Activated T-cell treated with anti-CD3 and anti-CD28 coated beads for 24 hours (primary cell): ENCODE data around the gene APOBEC4.

ENCODE experiments used
- DNase-seq: peaks from one replicate; pipeline ENCODE4 v3.0.0-alpha.2; 2020; ENCODE audit warnings: low read depth

Gene APOBEC4

DNA sequence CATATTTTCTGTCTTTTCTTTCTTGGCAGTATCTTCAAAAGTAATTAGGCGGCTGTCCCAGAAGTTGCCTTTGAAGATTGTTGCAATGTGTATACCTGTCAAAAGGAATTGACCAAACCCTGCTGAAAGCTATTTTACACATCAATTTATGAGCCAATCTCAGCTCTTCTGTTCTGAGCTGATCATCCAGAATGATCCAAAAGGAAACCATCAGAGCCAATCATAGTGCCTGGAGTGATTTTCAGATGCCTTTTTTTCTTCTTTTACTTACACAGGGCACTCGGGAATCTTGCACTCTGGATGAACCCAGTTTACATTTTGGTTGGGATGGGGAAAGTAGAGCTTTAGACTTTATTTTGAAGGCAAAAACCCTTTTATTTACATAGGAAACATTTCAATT, 21.8 kb upstream of the APOBEC4 start:
- DNase-seq = no peak

DNA sequence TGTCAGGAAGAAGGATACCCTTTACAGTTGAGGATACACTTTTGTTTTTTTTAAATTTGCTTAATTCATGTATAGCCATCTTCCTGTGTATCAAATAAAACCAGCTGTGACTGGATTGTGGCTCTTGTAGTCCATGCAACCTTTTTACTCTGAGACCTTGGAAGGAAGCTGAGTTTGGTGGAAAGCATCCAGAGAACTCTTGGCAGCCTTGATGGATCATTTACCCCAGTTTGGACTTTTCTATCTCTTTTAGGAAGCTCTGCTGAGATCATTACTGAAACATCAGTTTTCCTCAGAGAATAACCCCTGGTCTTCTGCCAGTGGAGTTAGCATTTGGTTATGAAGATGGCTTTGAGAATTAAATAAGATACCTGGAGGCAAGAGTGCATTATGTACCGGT, 21.2 kb upstream of the APOBEC4 start:
- no peak for DNase-seq

DNA sequence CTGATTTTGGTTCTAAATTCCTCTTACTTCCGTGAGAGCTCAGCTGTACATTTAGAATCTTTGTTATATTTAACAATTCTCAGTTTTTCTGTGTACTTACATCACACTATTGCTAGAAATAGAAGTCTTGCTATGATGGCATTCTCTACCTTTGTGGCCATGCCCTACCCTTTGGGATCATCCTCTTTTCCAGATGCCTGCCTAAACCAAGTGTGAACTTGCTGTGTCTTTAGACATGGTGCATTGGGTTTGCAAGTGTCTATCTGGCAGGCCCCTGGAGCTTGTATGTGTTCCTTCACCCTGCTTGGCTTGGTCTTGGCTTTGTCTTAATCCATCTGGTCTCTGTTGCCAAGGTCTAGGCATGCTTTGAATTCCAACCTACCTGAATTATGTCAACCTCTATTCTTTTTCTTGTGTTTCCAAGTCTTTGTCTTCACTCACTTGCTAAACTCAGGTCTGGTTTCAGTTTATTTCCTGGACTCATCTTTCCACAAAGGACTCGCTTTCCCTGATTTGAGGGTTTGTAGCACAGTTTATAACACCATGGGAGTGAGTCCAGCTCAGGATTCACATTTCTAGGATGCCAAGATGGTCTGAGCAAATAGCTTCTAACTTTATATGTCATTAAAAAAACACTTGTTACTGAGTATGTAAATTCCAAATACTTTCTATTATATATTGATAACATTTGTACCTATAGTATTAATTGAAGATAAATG, 20.6 kb upstream of the APOBEC4 start:
- no peak for DNase-seq

DNA sequence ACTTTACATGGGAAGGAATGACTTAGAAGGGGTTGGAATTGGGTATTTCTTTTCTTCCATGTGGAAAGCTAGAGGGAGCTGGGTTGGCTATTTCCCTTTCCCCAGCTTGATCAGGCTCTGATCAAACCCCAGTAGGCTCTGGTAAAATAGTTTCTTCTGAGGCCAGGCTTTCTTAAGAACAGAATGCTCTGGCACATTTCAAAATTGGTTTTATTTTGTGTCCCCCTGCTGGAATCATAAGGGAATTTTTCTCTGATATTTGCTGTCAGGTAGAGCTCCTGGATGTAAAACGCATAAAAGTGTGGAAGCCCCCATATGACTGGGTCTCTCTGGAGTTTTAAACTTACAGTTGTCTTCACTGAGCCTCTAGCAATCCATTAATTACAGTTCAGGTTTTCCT, 17.1 kb upstream of the APOBEC4 start:
- no peak for DNase-seq

DNA sequence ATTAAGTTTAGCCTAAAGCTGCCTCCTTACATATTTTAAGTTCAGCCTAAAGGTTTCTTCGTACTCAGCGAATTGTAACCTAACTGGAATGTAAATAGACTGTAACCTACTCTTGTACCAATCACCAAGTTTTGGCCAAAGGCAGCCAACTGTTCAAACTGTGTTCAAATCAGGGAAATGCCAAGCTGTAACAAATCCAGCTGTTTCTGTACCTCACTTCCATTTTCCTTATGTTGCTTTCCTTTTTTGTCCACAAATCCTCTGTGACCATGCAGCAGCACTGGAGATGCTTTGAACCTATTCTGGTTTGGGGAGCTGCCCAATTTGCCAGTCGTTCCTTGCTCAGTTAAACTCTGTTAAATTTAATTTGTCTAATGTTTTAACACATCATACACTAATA, 3.2 kb upstream of the APOBEC4 start:
- no peak for DNase-seq

DNA sequence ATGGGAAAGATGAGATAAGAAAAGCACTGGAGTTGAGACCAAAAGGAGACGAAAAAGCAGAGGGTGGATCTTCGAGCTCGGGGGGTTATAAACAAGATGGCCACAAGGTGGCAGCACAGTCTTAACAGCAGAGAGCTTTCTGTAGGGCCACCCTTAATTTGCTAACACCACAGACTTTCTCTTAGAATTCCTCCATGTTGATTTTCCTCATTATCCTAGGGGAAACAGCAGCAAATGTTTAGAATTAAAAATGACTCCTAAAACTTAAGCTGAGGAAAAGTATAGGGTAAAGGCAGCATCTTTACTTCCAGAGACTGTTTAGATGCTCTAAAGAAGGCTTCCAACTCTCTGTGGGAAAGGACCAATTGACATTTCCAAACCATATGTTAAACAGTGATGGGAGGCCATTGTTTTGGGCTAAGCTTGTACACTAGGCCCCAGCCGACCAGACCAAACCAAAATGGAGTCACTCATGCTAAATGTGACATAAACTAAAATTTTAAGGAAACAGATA, 2.5 kb upstream of the APOBEC4 start:
- peak; percentile 66 for DNase-seq

DNA sequence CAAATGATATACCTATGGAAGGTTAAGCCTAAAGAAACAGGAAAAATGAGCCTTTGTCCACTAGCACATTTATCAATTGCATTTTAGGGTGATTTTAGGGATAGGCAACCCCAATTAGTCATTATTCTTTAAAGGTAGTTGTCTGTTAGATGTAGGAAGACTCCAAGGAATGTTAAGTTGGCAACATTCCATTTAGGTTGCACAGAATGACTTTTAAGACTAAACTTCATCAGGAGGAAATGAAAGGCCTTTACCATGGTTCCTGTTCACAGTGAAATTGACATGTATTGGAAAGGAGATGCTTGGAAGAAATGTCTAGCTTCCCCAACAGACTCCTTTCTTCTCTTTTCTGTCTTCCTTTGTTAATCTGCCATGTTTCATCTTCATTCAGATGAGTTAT, 1.6 kb upstream of the APOBEC4 start:
- no peak for DNase-seq

DNA sequence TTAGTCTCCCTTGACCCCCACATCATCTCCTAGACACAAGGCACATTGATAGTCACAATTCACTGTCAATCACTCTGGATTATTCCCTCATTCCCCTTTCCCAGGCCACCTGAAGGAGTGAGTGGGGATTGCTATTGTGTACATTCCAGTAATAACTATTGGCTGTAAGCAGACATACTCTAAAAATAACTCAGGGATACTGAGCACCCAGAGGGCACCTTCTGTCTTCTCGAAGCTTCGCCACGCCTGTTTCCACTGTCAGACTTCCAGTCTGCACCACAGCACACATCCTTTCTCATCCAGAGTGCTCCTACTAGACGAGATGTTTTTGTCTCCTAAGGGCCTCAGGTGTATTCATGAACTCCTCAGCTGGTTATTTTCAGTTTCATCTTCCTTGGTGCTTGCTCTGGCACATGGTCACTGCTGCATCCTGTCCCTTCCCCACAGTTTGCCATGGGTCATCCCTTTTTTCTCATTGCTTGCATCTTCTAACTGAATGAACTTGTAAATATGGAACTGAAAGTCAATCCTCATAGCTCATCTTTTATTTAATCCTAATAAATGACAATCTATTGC, 848 bp upstream of the APOBEC4 start:
- no peak for DNase-seq

DNA sequence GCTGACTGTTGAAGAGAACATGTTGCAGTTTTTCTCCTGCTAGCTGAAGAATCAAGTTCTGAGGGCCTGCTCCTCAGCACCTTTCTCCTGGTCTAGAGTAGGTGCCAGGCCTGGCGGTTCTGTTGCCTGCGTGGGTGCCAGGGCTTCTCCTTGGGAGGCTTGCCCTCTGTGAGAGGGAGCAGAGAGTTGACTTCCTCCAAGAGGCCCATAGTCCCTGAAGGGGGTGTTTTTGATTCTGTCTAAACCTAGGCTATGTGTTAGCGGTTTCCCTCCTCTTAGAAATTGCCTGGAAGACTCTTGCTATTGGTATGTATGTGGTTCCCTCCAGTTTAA, 312 bp upstream of the APOBEC4 start:
- DNase-seq = no peak

DNA sequence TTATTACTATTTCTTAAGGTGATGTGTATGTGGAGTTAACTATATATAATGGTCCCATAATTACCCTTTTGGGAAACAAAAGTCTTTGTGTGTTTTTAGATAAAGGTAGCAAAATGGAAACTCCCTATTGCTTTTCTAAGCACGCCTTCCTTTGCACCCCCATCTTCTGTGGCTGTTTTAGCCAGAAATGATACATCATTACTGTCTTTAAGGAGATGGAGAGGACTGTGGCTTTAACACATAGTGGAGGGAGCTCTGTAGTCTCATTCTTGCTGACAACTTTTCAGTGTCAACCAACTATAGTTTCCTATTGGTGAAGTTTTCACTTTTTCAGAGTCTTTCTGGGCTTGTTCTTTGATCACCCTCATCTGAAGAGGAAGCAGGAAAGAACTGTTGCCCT, 1.0 kb downstream of the APOBEC4 start:
- no peak for DNase-seq

DNA sequence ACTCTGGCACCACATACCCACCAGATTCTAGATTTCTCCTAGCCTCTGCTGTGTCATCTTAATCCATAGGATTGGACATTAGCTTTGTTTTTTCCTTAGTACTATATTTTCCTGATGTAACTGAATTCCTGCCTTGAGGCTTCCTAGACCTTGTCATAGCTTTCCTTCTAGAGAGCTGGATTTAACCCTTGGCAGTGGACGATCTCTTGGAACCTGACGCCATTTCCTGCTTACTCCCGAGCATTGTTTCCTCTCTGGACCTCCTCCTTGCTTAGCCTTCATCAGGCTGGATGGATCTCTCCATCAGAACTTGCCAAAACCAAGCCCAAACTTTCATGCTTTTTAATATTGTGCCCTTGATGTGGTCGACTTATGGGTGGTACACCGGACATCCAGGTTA, 1.5 kb downstream of the APOBEC4 start:
- DNase-seq = no peak

DNA sequence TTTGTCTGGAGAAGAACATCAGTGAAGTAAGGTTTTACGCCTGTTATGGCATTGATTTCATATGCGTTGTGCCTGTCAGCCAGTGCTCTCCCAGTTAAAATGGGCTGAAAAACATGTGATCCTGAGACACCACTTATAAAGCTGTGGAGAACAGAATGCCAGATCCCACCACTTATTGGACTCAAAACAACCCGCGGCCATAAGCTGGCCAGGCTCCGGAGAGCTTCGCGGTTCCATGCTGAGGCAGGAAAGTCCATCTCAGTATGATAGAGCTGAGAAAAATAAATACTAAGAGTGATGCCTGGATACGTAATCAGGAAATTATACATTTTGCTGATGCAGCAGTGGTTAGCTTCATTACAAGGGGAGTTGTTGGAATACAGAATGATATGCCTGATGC, 5.1 kb downstream of the APOBEC4 start:
- DNase-seq = no peak

DNA sequence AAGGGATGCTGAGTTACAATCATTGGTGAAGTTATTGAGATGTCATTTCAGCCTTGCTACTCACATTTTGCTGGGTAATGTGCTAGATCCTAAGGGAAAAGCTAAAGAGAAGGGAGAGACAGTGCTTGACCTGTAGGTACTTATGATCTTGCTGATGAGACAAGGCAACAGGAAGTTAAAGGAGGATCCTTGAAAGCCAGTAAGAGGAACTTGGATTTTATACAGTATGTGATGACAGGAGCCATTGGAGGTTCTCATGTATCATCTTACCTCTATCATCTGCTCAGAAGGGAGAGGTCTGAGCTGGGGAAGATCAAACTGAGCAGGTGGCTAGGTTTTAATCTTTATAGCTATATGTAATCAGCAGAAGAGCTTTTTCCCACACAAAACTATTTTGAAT, 6.3 kb downstream of the APOBEC4 start:
- no peak for DNase-seq

DNA sequence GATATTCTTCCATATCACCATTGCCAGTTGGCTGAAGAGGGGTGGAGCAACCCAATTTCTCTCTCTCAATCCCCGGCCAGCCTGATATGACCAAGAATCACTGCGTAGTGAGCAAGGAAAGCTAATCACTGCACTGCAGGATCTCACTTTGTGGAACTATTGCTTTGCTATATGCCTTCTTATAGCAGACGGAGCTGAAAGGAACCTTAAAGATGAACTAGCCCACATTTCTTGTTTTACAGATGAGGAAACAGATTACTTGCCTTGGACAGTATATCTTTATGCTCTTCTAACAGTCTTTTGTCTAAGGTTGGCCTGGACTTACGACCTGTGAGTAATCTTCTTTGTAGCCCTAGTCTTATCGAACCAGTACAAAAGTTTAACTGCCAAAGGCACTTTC, 7.6 kb downstream of the APOBEC4 start:
- DNase-seq = no peak

DNA sequence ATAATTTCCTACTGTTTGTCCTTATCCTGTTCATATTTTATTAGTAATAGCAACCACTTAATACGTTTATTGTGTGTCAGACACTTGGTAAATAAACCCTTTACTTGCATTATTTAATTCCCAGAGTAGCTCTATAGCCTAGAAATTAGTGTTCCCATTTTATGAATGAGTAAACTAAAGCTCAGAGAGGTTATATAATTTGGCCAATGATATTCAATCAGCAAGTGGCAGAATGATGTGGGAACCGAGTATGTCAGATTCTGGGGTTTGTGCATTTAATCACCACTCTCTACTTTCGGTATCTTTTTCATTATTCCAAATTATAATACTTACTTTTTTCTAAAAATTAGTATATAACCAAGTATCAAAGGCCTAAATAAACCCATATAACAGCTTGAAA, 10.9 kb downstream of the APOBEC4 start:
- DNase-seq = no peak

DNA sequence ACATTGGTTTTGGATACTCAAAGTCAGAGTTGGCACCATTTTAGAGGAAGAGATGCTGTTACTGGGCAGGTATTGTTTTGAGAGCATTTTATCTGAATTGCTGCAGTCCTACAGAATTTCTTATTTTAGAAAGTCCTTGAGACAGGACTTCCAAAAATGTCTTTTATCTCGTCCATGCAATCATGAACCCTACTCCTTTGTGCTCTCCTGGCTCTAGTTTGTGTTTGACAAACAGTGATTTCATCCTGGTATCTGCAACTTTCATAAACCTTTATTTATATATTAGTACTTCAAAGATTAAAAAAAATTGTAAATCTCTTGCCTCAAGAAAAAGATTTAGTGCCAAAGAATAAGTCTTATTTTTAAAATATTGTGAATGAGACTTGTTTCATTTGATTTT, 12.9 kb downstream of the APOBEC4 start:
- DNase-seq = no peak

DNA sequence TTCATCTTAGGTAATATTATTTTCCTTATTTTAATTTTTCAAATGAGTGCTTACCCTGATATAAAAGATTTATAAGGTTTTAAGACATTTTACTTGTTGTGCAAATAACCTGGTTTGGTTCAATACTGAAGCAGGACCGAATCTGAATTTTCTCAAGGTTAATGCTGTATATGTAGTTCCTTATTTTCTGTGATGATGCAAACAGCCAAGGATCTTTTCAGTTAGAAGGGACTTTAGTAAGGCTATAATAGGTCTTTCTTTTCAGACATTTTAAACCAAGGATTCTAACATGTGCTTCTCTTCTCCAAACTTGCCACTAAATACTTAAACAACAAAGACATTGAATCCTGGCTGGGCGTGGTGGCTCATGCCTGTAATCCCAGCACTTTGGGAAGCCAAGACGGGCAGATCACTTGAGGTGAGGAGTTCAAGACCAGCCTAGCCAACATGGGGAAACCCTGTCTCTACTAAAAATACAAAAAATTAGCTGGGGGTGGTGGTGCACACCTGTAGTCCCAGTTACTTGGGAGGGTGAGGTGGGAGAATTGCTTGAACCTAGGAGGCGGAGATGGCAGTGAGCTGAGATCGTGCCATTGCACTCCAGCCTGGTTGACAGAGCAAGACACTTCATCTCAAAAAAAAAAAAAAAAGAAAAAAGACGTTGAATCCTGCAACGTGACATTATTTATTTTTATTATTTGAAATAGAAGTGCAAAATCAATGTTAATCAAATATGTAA, 14.3 kb downstream of the APOBEC4 start:
- DNase-seq = no peak

DNA sequence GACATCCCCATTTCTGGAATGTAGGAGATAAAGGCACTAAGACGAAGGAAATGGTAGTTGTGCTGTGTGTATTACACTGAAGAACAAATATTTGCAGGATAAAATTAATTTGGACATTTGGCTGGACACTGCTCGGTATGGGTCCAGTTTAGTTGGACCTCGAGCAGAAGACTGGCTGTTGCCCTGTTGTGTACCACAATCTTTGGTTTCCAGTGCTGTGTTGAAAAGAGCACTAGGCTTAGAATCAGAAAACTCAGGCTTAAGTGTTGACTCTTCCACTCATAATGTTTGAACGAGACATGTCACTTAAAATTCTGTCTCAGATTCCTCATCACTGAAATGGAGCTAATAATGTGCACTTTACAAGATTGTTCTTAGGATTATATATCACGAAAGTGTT, 16.3 kb downstream of the APOBEC4 start:
- no peak for DNase-seq

DNA sequence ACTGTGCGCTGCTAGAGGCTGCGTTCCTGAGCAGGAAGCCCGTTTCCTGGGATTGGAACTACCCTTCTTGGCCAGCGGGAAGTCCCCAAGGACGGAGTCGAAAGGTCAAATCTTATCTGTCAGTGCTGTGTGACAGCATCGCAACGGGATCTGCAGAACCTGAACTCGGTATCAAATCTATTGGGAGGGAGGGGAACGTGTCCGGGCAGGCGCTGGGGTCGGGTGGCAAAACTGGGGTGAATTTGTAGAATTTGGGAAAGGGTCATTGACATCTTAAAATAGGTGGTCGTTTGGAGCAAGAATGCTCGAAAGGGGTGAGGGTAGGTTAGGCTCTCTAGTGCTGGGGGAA, 16.8 kb downstream of the APOBEC4 start:
- DNase-seq = no peak

DNA sequence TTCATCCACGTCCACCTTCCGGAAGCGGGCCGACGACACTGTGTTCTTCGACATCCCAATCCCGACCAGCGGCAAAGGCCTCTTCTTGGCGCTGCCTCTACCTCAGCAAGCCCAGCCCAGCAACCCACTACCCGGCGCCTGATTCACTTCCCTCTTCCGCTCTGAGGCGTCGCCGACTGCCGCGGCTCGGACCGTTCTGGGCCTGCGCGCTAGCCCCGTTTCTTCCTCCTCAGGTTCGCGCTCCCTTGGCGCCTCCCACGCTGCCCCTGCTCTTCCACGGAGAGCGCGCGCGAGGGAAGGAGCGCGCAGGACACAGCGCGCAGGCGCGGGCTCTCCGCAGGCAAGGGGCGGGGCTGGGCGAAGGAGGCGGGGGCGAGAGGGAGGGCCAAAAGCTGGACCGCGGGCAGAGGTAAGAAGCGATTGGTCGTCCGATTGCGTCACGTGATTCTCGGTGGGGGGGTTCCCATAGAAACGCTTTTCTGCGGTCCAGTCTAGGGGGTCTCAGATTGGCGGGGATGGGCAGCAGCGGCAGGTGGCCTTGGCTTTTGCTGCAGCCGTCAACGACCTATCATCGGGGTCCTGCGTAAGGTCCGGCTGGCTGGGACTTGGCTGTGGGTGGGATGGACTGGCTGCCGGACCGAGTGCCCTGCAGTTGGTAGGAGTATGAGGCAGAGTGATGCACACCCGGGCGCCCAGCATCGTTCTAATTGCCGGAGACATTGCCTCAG, 17.3 kb downstream of the APOBEC4 start, which contains the start of gene ARPC5:
TSS of gene ARPC5 (minus strand) at position 178 of the 728 bp plus-strand sequence. CDS start at position 54, 124 bp downstream.
- DNase-seq = peak; percentile 97

DNA sequence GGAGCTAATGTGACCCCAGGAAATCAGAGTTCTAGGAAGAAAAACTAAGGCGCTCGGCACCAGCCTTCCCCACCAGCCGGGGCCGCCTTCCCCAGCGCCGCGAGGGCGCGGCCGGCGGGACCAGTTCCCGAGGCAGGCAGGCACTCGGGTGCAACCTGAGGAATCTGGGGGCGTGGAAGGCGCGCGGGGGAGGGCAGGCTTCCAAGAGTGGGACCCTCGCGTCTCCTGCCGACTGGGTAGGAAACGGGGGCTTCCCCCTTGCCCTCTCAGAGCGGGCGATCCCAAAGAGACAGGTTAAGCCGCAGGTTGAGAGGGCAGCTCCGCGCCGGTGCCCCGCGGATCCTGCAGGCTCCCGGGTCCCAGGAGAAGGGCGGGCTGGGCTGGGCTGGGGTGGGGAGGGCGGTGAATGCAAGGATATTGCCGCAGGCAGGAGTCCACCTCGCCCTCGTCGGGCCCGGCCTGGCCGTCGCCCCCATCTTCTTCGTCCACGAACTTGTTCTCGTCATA, 18.0 kb downstream of the APOBEC4 start:
- no peak for DNase-seq

DNA sequence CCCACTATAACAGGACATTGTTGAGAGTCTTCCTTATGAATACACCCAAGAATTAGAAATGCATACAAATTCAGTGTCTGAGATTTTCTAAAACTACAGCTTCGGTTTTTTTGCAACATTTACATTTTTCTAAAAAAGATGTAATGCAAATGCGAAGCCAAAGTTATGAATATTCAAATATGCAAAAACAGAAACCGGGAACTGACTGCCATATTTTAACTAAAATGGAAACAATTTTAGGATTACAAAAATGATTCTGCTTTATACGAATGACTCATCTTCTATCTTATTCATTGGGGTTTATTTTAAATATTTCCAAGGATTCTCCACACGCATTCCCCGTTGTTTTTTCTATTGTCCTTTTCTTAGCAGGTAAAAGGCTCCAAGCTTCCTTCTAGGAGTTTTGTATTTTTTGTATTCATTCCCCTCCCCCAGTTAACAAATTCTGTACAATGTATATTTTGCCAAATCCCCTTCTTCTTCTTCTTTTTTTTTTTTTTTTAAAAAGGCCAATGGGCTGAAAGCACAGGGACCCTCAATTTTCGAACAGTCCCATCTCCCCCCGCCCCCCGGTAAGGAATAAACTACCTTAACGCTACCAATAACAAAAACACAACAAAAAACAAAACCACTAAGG, 18.6 kb downstream of the APOBEC4 start:
- no peak for DNase-seq
